Activated gamma-delta T cell treated with anti-CD3 and anti-CD28 coated beads, Interleukin-2, amount 50 U/mL, for 16 hours (primary cell): Measurements from ENCODE around the gene SERPINI2.
"Not testable (repeated sequence)": the region's sequence is repeated elsewhere in the genome, so short reads cannot be mapped to it uniquely, and the experiment has no call there.

ENCODE experiments used
- DNase-seq: peaks from one replicate; pipeline ENCODE4 v3.0.0-alpha.2; 2020; ENCODE audit warnings: low read depth

The SERPINI2 gene

GRCh38 chr3:167450195-167450594 is 23.6 kb downstream of the SERPINI2 start:
- no peak for DNase-seq

- no peak for DNase-seq
Observed at GRCh38 chr3:167445491-167445890, 28.4 kb downstream of the SERPINI2 start.

- no peak for DNase-seq
Observed at GRCh38 chr3:167441256-167441655, 32.6 kb downstream of the SERPINI2 start.

DNA sequence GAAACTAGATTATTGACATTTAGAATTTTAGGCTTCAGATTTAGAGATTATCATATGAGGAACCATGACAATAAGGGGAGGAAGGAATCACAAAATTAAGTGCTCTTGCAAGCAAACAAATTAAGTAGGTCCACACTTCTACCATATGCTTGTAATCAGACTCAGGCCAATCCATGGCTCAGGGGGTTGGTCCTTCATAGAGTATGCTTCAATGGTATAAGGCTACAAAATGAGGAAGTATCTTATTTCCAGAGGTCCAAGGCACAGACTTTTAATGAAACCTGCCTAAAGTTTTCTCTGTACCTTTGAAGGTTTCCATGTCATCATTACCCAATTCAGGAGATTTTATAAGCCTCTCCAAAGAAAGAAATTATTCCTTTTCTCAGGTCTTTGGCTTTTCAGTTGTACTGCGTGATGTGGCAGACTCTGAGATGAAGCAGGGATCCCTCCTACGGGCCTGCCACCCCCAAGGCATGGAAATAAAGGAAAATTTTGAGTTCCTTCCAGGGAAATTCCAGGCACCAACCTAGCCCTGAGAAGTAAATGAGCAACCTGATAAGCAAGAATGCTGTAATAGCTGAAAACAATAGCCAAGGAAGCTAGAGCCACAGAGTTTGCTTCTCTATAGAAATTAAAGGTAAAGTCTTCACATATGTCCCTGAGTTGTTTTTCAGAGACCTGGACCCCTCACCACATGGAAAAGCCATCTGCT is 36.3 kb downstream of the SERPINI2 start:
- no peak for DNase-seq

- DNase-seq = not testable (repeated sequence)
Observed at GRCh38 chr3:167426962-167427361, 46.9 kb downstream of the SERPINI2 start.

DNA sequence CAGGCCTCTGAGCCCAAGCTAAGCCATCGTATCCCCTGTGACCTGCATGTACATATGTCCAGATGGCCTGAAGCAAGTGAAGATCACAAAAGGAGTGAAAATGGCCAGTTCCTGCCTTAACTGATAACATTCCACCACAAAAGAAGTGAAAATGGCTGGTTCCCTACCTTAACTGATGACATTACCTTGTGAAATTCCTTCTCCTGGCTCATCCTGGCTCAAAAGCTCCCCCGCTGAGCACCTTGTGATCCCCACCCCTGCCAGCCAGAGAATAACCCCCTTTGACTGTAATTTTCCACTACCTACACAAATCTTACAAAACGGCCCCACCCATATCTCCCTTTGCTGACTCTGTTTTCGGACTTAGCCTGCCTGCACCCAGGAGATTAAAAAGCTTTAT is 51.4 kb downstream of the SERPINI2 start:
- DNase-seq = not testable (repeated sequence)

- no peak for DNase-seq
Observed at GRCh38 chr3:167409611-167410010, 64.2 kb downstream of the SERPINI2 start.

- DNase-seq = no peak
Observed at GRCh38 chr3:167406876-167407492, 66.9 kb downstream of the SERPINI2 start.

- no peak for DNase-seq
Observed at GRCh38 chr3:167397826-167398225, 76.0 kb downstream of the SERPINI2 start.

DNA sequence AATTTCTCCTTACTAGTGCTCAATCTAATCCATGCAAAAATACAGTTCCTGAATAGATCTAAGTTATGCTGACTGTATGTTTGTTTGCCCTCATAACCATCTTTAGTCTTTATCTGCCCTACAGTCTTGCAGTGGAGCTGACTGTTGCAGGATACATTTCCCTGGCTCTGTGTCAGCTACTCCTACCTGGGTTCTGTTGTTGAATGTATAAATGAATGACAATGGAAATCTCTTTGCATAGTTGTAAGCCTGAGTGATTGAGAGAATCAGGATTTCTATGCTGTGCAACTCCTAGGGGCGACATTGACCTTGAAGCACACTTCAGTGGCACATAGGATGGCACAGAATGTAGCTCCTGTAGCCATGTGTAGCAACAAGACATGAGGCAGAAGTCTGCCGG is 77.8 kb downstream of the SERPINI2 start:
- DNase-seq = no peak

- no peak for DNase-seq
Observed at GRCh38 chr3:167394003-167394402, 79.8 kb downstream of the SERPINI2 start.
